ENCODE results near the gene FBLN2. TPM values are rescaled to one million over a fixed set of nuclear protein-coding genes. Genes with fewer than 3 reads are reported as not detected.

FBLN2 gene
- total and polyA plus RNA-seq, 2 of the 4 experiments (the other 2 are of a cell fraction): 11.8 to 60.8 TPM

DNA sequence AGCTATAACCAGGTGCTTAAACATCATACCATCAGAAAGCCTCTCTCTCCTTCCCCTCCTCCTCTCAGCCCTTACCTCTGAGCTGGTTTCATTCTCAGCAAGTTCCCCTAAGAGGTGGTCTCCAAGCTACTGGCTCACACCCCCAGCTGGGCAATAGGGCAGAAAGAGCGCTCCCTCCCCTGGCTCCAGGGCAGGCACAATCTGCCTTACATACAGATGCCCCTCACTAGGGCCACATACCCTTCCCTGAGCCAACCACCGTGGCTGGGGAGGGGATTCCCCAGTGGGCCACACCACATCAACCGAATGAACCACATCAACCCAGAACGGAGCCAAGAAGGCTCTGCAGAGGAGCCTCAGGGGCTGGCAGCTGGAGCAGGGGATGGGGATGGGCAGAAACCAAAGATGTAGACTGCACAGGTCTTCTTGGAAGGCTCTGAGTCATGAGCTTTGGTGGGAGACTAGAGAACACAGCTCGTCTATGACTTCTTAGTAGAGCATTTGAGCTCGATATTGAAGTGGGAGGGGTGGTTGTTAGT is 4.6 kb upstream of the FBLN2 start:
- no peak for ATAC-seq (ENCODE audit: low read depth)

More for the DNA sequence above, 4.6 kb upstream of the FBLN2 start:
- no TSS peak for BruUV-seq (replicated peaks)
- H2AK9ac ChIP-seq (replicated peaks; ENCODE audit: low read depth, low read length, poor library complexity): peak overlapping the region; percentile 66
- peak overlapping the region; percentile 98 for H2BK20ac ChIP-seq (ENCODE audit: low read depth, low read length)
- H3K27ac ChIP-seq (ENCODE audit: insufficient read depth, low read length): no peak overlapping the region; the same call in 1 of the 2 replicates
- peak overlapping the region; percentile 65; the same call in 1 of the 2 replicates for H3K14ac ChIP-seq (replicated peaks; ENCODE audit: low read depth, low read length)
- peak overlapping the region; percentile 81 for H3K4ac ChIP-seq (ENCODE audit: low read depth, low read length)
- H4K8ac ChIP-seq (ENCODE audit: low read depth in 2 of 2, low read length in 2 of 2): peak overlapping the region; percentile 22 to 50; a peak in 3 of 4 replicates
- H2BK120ac ChIP-seq (ENCODE audit: low read depth, low read length): peak overlapping the region; percentile 97
- WGBS, 2 experiments (ENCODE audit: extremely low coverage in 2 of 2, insufficient read length in 1 of 2): no CpG with 5 or more reads among the region's 6 CpGs
- H4K20me1 ChIP-seq (ENCODE audit: insufficient read depth, low read length): no peaks in the 10 kb centered on the region
- H2AK5ac ChIP-seq (ENCODE audit: low read depth, low read length): peak overlapping the region; percentile 11
- no peaks in the 10 kb centered on the region for H3K79me1 ChIP-seq (ENCODE audit: low read depth in 1 of 2, low read length in 2 of 2)
- H3K23ac ChIP-seq (ENCODE audit: low read depth, low read length): peak overlapping the region; percentile 52; the same call in 1 of the 2 replicates
- intact Hi-C loops (cut with micrococcal nuclease): no loop called here
- no peak overlapping the region; the same call in 1 of the 2 replicates for H3K56ac ChIP-seq (ENCODE audit: extremely low read depth, insufficient read depth, low read length)
- ChIA-PET POLR2A (ENCODE audit: unreplicated experiment) (no interaction called here), CTCF (interaction anchor here (1.1 kb wide), 1 partner anchor 16 kb away, joined by 3 read pairs; no protein-coding TSS in a partner anchor)
- peak overlapping the region; percentile 72; the same call in 2 of the 3 replicates for H2BK15ac ChIP-seq (ENCODE audit: low read depth, low read length)
- H3K18ac ChIP-seq (ENCODE audit: low read depth, low read length): peak overlapping the region; percentile 61
- H2AFZ ChIP-seq (replicated peaks; ENCODE audit: low read length, poor library complexity): peak overlapping the region; percentile 58
- 0 out of 2 replicates have a peak, but pooled peaks cover 3% of the 10 kb centered on the region for H3K9me3 ChIP-seq (ENCODE audit: control insufficient read depth, insufficient read depth, low read length)
- in situ Hi-C loops (cut with MboI; ENCODE audit: low sequenced_read_pairs): no loop called here
- DNase-seq: peak; percentile 78
- dilution Hi-C loops (cut with HindIII; ENCODE audit: low sequenced_read_pairs, unreplicated experiment): no loop called here
- H3K27me3 ChIP-seq (ENCODE audit: control insufficient read depth, insufficient read depth, low read length): no peaks in the 10 kb centered on the region; the same call in 1 of the 2 replicates
- peak overlapping the region; percentile 21 for H2BK5ac ChIP-seq (ENCODE audit: low read depth, low read length, poor library complexity, severe bottlenecking)
- no peaks in the 10 kb centered on the region for H3K36me3 ChIP-seq (ENCODE audit: control insufficient read depth, insufficient read depth, low read length)
- no peak overlapping the region for H3K4me2 ChIP-seq (ENCODE audit: low read depth, low read length)
- H3K4me3 ChIP-seq (ENCODE audit: insufficient read depth, low read depth, low read length): no peak overlapping the region
- peak; percentile 25; the same call in 1 of the 2 replicates for TF ChIP-seq FOS (IDR thresholded peaks at IDR 0.05; ENCODE audit: low read depth, low read length)
- TF ChIP-seq CHD1 (IDR thresholded peaks at IDR 0.05; ENCODE audit: low read depth, low read length): no peak
- peaks cover 17% of the 10 kb centered on the region for H3K9me1 ChIP-seq (ENCODE audit: insufficient read depth, low read length)
- peaks cover 25% of the 10 kb centered on the region for H3K4me1 ChIP-seq (ENCODE audit: control insufficient read depth, insufficient read depth, low read length)
- no peak overlapping the region for H4K5ac ChIP-seq (ENCODE audit: low read depth, low read length)
- no peak overlapping the region for H3K9ac ChIP-seq (ENCODE audit: low read depth, low read length)
- peak overlapping the region; percentile 87 for H4K91ac ChIP-seq (ENCODE audit: insufficient read depth, low read depth, low read length)

Measured in IMR-90 (cell line).